Measurements from ENCODE around the gene MYO1D. TPM values are rescaled to one million over a fixed set of nuclear protein-coding genes. Genes with fewer than 3 reads are reported as not detected.

Gene MYO1D
- total RNA-seq, 2 experiments from 2014 or later = 8.4 to 12.2 TPM

DNA sequence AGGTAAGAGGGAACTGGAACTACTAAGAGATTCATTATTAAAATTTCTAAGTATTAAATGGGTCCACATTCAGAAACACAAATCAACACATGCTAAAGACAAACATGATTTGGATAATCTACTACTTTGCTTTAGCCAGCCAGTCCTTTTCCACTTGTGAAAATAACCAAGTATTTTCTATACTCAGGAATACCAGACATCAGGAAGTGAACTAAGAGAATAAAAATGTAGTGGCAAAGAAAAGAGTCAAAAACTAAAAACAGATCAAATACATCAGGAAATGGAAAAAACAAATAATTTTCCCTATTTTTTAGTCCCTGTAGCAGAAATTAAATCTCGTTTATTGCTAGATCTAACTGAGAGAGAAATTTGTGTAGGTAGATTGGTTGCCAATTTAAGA lies 78.0 kb downstream of the MYO1D start:
- no peak overlapping the region for H3K4me3 Mint-ChIP-seq
- CTCF ChIA-PET = interaction anchor here (0.6 to 2.1 kb wide), 5 partner anchors 16 to 143 kb away, joined by 3 to 7 read pairs (median 5); partner anchors contain the start of gene MYO1D
- ATAC-seq (no peak), DNase-seq (no peak)
- peaks cover 3% of the 10 kb centered on the region for H3K27me3 Mint-ChIP-seq
- H3K4me1 Mint-ChIP-seq = peaks cover 2% of the 10 kb centered on the region
- no peaks in the 10 kb centered on the region for H3K9me3 Mint-ChIP-seq (ENCODE audit: low read depth)
- H3K36me3 Mint-ChIP-seq = no peaks in the 10 kb centered on the region
- H3K27ac Mint-ChIP-seq = no peak overlapping the region

DNA sequence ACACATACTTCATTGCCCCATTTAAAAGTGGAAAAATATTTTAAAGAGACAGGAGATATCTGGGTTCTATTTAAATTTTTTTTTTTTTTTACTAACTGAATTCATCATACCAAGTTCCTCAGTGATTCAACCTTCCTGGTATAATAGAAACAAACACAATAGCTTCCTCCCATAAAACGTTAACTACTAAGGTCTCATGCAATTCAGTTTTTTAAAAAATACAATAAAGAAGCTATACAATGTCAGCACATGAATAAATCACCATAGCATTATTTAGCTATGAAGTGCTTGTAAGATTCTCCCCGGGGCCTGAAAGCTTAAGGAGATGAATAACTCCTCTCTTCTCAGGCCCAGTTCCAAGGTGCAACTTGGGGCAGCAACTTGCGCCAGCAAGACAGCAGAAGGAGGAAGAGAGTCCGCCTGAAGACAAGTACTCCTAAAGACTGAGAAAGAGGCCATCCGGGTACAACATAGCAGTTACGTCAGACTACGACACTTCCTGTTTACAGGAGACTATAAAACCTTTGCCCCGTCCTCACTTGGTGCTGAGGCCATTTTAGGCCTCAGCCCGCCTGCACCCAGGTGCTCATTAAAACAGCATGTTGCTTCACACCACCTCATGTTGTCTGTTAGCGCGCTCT lies 81.5 kb downstream of the MYO1D start:
- no peak for ATAC-seq
- no peak overlapping the region for H3K4me3 Mint-ChIP-seq
- peaks cover 3% of the 10 kb centered on the region for H3K27me3 Mint-ChIP-seq
- DNase-seq = no peak
- H3K4me1 Mint-ChIP-seq = peaks cover 3% of the 10 kb centered on the region
- H3K9me3 Mint-ChIP-seq (ENCODE audit: low read depth) = no peaks in the 10 kb centered on the region
- no peak overlapping the region for H3K27ac Mint-ChIP-seq
- no peaks in the 10 kb centered on the region for H3K36me3 Mint-ChIP-seq
- CTCF ChIA-PET = interaction anchor here (1.1 to 2.2 kb wide), 2 partner anchors 8 to 81 kb away, joined by 3 to 11 read pairs; partner anchors contain the start of gene MYO1D

DNA sequence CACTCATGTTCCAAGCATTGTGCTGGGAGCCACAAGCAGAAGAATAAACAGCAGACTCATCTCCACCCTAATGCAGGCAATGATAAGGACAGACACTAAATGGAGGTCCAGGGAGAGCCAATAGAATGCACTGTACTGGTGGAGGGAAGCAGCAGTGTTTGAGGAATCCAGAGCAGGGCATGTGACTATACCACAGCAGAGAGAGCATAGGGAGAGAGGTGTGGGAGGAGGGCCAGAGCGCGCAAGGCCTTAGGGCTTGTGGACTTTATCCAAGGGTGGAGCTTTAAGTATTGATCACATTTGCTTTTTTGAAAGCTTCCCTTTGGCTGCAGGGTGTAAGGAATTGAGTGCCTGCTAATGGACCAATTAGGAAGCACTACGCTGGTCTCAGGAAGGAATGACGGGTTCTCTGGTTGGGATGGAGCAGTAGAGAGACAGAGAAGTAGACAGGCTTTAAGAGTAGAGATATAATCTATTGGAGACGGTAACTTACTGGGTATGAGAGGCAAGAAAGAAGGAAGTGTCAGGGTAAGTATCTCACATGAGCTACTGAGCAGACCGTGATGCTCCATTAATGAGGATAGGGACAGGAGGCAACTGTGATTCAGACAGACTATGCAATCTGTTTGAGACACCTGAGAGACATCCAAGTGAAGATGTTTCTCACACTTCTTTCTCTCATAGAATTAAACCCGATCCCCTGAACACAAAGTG lies 82.2 kb downstream of the MYO1D start:
- H3K4me3 Mint-ChIP-seq = no peak overlapping the region
- H3K27ac Mint-ChIP-seq = no peak overlapping the region
- H3K27me3 Mint-ChIP-seq = peaks cover 3% of the 10 kb centered on the region
- no peaks in the 10 kb centered on the region for H3K36me3 Mint-ChIP-seq
- H3K9me3 Mint-ChIP-seq (ENCODE audit: low read depth) = no peaks in the 10 kb centered on the region
- ATAC-seq (no peak), DNase-seq (no peak)
- CTCF ChIA-PET = interaction anchor here (1.1 to 3.2 kb wide), 2 partner anchors 8 to 82 kb away, joined by 3 to 17 read pairs; partner anchors contain the start of gene MYO1D
- peaks cover 3% of the 10 kb centered on the region for H3K4me1 Mint-ChIP-seq

DNA sequence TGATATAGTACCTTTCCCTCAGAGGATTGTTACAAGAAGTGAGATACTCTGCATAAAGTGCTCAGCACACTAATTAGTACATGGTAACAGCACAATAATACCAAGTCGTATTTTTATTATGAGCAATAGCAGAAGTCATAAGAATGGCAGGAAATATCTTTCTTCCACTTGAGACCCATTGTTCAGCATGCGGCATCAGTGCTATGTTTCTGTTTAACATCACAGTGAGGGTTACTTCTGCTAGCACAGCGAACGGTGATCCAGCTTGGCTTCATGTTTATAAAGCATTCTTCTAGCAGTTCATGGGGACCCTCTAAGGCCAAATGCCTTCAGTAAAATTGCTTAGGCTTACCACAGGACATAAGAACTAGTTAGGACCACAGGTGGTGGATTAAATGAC lies 83.1 kb downstream of the MYO1D start:
- ATAC-seq (no peak), DNase-seq (no peak)
- no peak overlapping the region for H3K27ac Mint-ChIP-seq
- CTCF ChIA-PET = interaction anchor here (1.3 to 3.2 kb wide), 2 partner anchors 11 to 83 kb away, joined by 4 to 17 read pairs; partner anchors contain the start of gene MYO1D
- no peaks in the 10 kb centered on the region for H3K36me3 Mint-ChIP-seq
- no peaks in the 10 kb centered on the region for H3K9me3 Mint-ChIP-seq (ENCODE audit: low read depth)
- no peaks in the 10 kb centered on the region for H3K27me3 Mint-ChIP-seq
- no peak overlapping the region for H3K4me3 Mint-ChIP-seq
- H3K4me1 Mint-ChIP-seq = peaks cover 3% of the 10 kb centered on the region

DNA sequence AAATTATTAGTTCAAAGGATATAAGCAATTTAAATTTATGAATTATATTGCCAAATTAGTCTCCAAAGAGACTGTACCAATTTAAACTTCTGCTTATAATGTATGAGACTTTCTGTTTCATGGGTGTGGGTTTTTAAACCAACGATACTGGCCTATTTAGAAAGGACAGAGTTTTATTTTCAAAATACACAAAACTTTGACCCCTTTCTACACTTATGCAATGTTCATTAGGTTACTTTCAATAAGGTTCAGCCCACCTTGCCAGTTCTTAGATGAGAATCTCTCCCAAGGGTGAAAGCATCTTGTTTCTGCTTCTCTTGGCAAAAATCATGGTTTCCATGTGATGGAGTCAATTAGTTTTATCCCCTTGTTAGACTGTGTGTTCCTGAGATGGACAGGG lies 84.7 kb downstream of the MYO1D start:
- CTCF ChIA-PET = interaction anchor here (0.8 to 3.2 kb wide), 3 partner anchors 84 to 144 kb away, joined by 3 to 17 read pairs (median 4); partner anchors contain the start of gene MYO1D
- Mint-ChIP-seq H3K36me3 (no peaks in the 10 kb centered on the region), H3K27me3 (no peaks in the 10 kb centered on the region), H3K4me1 (peaks cover 3% of the 10 kb centered on the region), H3K4me3 (no peak overlapping the region), H3K27ac (no peak overlapping the region), H3K9me3 (ENCODE audit: low read depth) (no peaks in the 10 kb centered on the region)
- ATAC-seq = no peak
- DNase-seq = no peak

GRCh38 chr17:32786169-32786568 lies 90.8 kb downstream of the MYO1D start:
- H3K4me3 Mint-ChIP-seq = no peak overlapping the region
- ATAC-seq = no peak
- no peaks in the 10 kb centered on the region for H3K9me3 Mint-ChIP-seq (ENCODE audit: low read depth)

DNA sequence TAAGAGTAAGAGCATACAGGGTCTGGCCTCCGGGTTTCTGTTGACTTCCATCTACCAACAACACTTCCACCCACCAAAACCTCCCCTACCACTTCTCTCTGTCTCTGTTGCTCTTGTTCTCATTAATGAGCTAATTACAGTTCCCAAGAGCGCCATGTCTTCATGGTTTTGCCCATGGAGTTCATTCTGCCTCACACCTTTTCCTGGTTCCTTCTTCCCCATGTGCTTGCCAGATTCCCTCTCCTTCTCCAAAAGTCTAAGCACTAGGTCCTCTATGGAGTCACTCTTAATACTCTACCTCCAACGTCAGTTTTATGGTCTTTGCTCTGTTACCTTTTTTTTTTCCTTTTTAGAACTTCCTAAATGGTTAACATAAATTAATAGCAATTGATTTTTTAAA lies 92.8 kb downstream of the MYO1D start:
- Mint-ChIP-seq H3K4me1 (peaks cover 2% of the 10 kb centered on the region), H3K36me3 (no peaks in the 10 kb centered on the region), H3K27ac (no peak overlapping the region), H3K4me3 (no peak overlapping the region), H3K27me3 (no peaks in the 10 kb centered on the region), H3K9me3 (ENCODE audit: low read depth) (no peaks in the 10 kb centered on the region)
- ATAC-seq (no peak), DNase-seq (no peak)
- CTCF ChIA-PET = interaction anchor here (1.1 to 8.1 kb wide), 11 partner anchors 8 to 321 kb away, joined by 3 to 125 read pairs (median 7); partner anchors contain the start of genes MYO1D and TMEM98

More at GRCh38 chr17:32786169-32786568, 90.8 kb downstream of the MYO1D start:
- no peaks in the 10 kb centered on the region for H3K27me3 Mint-ChIP-seq
- H3K27ac Mint-ChIP-seq = no peak overlapping the region
- H3K36me3 Mint-ChIP-seq = no peaks in the 10 kb centered on the region
- CTCF ChIA-PET = interaction anchor here (1.9 to 2.5 kb wide), 2 partner anchors 91 to 151 kb away, joined by 9 to 11 read pairs; partner anchors contain the start of gene MYO1D
- no peak for DNase-seq
- peaks cover 2% of the 10 kb centered on the region for H3K4me1 Mint-ChIP-seq

GRCh38 chr17:32783602-32784001 lies 93.3 kb downstream of the MYO1D start:
- Mint-ChIP-seq H3K4me1 (peaks cover 2% of the 10 kb centered on the region), H3K27ac (no peak overlapping the region), H3K4me3 (no peak overlapping the region), H3K9me3 (ENCODE audit: low read depth) (no peaks in the 10 kb centered on the region), H3K27me3 (no peaks in the 10 kb centered on the region), H3K36me3 (no peaks in the 10 kb centered on the region)
- DNase-seq (no peak), ATAC-seq (peak; percentile 47)
- CTCF ChIA-PET = interaction anchor here (0.6 to 8.1 kb wide), 35 partner anchors 8 to 321 kb away, joined by 3 to 125 read pairs (median 4); partner anchors contain the start of genes MYO1D and TMEM98

DNA sequence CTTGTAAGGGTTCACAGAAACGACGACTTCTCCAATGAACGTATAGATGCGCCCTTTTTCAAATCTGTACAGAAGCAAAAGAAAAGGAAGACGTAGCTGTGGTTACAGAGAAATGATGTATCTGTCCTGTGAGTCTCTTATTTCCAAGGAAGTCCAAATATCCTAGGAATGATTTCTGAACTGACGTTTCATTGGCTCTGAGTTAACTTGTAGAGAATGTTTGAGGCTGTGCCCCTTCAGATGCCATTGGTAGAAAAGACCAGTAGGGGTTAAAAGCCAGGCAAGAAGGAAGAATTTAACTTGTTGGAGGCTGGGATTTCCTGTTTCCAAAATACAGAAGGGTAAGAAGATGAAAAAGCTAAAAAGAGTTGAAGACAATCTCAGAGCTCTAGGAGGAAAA lies 96.2 kb downstream of the MYO1D start:
- CTCF ChIA-PET = interaction anchor here (1.4 to 8.1 kb wide), 4 partner anchors 8 to 156 kb away, joined by 5 to 125 read pairs (median 38); partner anchors contain the start of gene MYO1D
- no peak for DNase-seq

DNA sequence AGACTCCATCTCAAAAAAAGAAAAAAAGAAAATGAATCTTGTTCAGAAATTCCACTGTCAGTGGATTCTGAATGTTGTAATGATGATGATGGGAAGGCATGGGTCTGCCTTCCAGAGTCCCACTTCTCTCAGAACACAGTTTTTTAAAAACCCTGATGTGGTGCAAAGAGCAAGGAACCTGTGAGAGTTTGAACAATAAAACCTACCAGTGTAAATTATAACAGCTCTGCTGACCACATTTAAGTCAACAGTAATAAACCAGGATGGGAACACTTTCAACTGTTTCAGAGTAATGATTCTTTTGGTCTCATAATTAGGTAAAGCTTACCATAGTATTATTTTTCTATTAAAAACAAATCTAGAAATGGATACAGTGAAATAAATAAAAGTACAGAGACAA lies 99.0 kb downstream of the MYO1D start:
- Mint-ChIP-seq H3K9me3 (ENCODE audit: low read depth) (no peaks in the 10 kb centered on the region), H3K27ac (no peak overlapping the region), H3K36me3 (no peaks in the 10 kb centered on the region), H3K4me1 (no peaks in the 10 kb centered on the region), H3K27me3 (no peaks in the 10 kb centered on the region), H3K4me3 (no peak overlapping the region)
- CTCF ChIA-PET = interaction anchor here (1.3 to 8.1 kb wide), 4 partner anchors 98 to 220 kb away, joined by 5 to 125 read pairs (median 6); partner anchors contain the start of gene MYO1D
- ATAC-seq (no peak), DNase-seq (no peak)

More for the DNA sequence above, 96.2 kb downstream of the MYO1D start:
- H3K27me3 Mint-ChIP-seq = no peaks in the 10 kb centered on the region
- H3K27ac Mint-ChIP-seq = no peak overlapping the region
- H3K36me3 Mint-ChIP-seq = no peaks in the 10 kb centered on the region
- no peaks in the 10 kb centered on the region for H3K9me3 Mint-ChIP-seq (ENCODE audit: low read depth)
- H3K4me1 Mint-ChIP-seq = peaks cover 2% of the 10 kb centered on the region
- ATAC-seq = no peak
- no peak overlapping the region for H3K4me3 Mint-ChIP-seq

DNA sequence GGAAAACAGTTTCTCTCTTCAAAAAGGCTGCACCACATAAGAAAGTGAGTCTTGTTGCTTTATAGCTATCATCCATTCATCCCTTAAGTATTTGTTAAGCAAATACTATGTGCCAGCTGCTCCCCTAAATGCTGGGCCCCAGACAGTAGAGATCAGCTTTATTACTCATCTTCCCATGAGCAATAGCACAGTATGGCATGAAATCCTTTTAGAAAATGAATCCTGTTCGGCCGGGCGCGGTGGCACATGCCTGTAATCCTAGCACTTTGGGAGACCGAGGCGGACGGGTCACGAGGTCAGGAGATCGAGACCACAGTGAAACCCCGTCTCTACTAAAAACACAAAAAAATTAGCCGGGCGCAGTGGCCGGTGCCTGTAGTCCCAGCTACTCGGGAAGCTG lies 99.5 kb downstream of the MYO1D start:
- no peaks in the 10 kb centered on the region for H3K36me3 Mint-ChIP-seq
- ATAC-seq (no peak), DNase-seq (no peak)
- CTCF ChIA-PET = interaction anchor here (0.9 to 8.1 kb wide), 4 partner anchors 30 to 220 kb away, joined by 3 to 125 read pairs (median 6); partner anchors contain the start of gene MYO1D
- no peaks in the 10 kb centered on the region for H3K4me1 Mint-ChIP-seq
- H3K27me3 Mint-ChIP-seq = no peaks in the 10 kb centered on the region
- H3K27ac Mint-ChIP-seq = no peak overlapping the region
- no peaks in the 10 kb centered on the region for H3K9me3 Mint-ChIP-seq (ENCODE audit: low read depth)
- no peak overlapping the region for H3K4me3 Mint-ChIP-seq

- peaks cover 3% of the 10 kb centered on the region for H3K4me1 Mint-ChIP-seq
- ATAC-seq = no peak
These were observed 102.2 kb downstream of the MYO1D start for GRCh38 chr17:32774695-32775084.

More at GRCh38 chr17:32774695-32775084, 102.2 kb downstream of the MYO1D start:
- H3K9me3 Mint-ChIP-seq (ENCODE audit: low read depth) = no peaks in the 10 kb centered on the region
- CTCF ChIA-PET = interaction anchor here (1.3 kb wide), 1 partner anchor 162 kb away, joined by 3 read pairs; no protein-coding TSS in a partner anchor
- DNase-seq = no peak
- H3K27ac Mint-ChIP-seq = no peak overlapping the region
- H3K36me3 Mint-ChIP-seq = no peaks in the 10 kb centered on the region
- H3K4me3 Mint-ChIP-seq = no peak overlapping the region
- no peaks in the 10 kb centered on the region for H3K27me3 Mint-ChIP-seq
